Renal cortical epithelial cell (primary cell): ENCODE measurements around the gene LAMC1. TPM values are rescaled to one million over a fixed set of nuclear protein-coding genes. Genes with fewer than 3 reads are reported as not detected.
A peak's percentile ranks its signal among the peaks of the same experiment; 100 is the strongest.

Source experiments
- DNase-seq: peaks from one replicate; pipeline ENCODE4 v3.0.0-alpha.2; 2011; ENCODE audit warnings: low read depth
- total RNA-seq: library from RNA; depleted of rRNA; stranded (reverse); fragments of >200 nt; gene quantifications from 2 replicates; pipeline ENCODE4 v1.2.3, GENCODE V29; 2014

LAMC1 gene
- total RNA-seq, 1 donor from 2014 or later: 266 TPM

DNA sequence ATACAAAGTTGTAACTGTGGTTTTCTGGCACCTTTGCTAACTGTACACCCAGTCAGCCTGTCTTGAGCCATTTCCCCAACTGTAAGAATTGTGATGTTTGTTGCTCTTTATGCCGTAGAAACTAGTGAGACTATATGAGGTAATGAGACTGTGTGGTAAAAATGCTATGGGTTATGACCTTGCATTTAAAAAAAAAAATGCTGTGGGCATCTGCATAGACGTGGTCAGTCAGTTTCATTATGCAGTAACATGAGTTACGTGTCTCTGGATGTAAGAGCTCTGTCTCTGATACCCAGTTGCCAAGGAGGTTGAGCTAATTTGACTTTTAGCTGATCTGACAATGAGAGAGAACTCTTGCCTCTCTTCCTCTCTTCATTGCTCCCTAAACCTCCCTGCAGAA, 82.2 kb downstream of the LAMC1 start:
- no peak for DNase-seq

DNA sequence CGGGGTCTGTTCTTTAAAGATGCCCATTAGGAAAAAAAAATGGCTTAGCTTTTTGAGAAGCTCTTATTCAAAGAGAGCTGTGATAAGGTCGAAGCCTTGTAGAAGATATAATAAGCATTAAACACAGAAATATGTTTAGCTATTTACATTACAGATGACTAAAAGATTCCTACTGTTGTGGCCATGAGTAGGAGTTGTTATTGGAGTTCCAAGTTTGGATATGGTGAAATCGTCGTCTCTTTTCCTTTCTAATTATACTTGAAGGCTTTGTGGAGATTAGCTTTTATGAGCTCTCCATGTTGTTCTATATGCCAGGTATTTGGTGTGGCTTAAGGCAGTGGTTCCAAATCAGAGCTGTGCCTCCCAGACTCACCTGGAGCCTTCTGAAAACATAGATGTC, 82.9 kb downstream of the LAMC1 start:
- no peak for DNase-seq

DNA sequence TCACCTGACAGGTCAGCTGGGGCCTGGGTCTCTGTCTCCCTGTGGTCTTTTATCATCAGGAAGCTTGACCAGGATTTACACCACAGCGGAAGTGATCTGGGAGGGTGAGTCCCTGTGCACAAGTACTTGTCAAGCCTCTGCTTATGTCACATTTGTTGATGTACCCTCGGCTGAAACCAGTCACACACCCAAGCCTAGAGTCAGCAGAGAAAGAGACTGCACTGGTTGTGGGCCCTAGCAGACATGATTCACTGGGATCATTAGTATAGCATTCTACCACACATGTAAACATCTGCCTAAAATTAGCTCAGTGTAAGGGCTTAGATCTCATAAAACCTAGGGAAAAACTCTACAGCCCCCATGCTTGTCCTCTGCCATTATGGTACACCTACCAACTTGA, 83.5 kb downstream of the LAMC1 start:
- no peak for DNase-seq

DNA sequence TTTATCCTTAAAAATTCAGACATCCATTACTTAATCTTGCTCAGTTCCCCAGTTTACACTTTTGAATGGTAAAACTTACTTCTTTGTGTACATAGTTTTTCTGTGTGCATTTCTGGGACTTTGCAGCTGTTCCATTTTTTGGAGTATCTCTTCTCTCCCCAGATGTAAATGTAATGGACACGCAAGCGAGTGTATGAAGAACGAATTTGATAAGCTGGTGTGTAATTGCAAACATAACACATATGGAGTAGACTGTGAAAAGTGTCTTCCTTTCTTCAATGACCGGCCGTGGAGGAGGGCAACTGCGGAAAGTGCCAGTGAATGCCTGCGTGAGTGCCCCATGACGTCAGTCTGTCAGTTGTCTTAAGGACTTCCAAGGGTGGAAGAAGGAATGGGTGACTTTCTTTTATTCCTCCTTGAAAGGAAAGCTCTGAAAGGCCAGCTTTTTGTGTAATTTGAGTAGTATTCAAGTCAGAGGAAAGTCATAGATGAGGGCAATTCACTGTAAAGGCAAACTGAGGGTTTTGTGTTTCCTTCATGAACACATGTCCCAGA, 87.2 kb downstream of the LAMC1 start:
- no peak for DNase-seq

DNA sequence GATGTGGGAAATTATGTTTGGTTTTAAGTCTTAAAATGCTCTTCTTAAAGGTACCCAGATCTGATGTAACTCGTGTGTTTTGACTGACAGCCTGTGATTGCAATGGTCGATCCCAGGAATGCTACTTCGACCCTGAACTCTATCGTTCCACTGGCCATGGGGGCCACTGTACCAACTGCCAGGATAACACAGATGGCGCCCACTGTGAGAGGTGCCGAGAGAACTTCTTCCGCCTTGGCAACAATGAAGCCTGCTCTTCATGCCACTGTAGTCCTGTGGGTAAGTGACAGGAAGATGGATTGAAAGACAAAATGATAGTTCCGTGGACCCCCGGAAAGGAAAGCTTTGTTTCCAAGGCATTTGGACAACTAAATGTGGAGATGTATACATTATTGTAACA, 91.2 kb downstream of the LAMC1 start:
- no peak for DNase-seq

DNA sequence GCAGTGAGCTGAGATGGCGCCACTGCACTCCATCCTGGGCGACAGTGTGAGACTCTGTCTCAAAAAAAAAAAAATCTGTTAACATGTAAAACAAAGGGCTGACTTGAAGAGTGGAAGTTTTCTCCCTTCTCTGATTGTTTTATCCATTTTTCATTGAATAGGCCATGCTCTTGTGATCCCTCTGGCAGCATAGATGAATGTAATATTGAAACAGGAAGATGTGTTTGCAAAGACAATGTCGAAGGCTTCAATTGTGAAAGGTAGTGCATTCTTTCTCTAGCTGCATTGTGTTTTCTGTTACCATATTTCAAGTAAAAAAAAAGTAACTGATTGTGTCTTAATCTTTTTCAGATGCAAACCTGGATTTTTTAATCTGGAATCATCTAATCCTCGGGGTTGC, 93.2 kb downstream of the LAMC1 start:
- DNase-seq: no peak

DNA sequence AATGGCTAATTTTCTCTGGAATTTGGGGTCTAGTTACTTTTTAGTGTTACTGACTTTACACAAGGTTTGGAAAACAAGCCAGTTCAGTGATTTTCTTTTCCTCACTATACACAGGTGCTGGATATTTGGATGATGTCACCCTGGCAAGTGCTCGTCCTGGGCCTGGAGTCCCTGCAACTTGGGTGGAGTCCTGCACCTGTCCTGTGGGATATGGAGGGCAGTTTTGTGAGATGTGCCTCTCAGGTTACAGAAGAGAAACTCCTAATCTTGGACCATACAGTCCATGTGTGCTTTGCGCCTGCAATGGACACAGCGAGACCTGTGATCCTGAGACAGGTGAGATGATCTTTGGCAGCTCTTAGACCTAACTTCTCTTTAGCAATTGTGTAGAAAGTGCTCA, 98.4 kb downstream of the LAMC1 start:
- DNase-seq: no peak

DNA sequence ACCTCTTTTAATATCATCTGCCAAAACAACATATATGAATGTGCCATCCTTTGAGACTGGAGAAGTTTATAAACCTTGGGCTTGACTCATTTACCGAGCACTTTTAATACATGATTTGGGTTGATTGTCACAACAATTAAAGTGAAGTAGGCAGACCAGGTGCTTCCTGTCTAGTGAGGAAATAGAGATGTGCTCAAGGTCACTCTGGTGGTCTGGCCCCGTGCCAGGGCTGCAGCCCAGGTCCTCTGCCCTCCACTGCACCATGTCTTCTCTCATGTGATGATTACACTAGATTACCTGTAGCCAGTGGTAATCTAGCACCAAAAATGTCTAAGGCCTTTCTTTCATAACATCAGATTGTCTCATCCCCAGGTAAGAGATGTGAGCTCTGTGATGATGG, 101.0 kb downstream of the LAMC1 start:
- no peak for DNase-seq

DNA sequence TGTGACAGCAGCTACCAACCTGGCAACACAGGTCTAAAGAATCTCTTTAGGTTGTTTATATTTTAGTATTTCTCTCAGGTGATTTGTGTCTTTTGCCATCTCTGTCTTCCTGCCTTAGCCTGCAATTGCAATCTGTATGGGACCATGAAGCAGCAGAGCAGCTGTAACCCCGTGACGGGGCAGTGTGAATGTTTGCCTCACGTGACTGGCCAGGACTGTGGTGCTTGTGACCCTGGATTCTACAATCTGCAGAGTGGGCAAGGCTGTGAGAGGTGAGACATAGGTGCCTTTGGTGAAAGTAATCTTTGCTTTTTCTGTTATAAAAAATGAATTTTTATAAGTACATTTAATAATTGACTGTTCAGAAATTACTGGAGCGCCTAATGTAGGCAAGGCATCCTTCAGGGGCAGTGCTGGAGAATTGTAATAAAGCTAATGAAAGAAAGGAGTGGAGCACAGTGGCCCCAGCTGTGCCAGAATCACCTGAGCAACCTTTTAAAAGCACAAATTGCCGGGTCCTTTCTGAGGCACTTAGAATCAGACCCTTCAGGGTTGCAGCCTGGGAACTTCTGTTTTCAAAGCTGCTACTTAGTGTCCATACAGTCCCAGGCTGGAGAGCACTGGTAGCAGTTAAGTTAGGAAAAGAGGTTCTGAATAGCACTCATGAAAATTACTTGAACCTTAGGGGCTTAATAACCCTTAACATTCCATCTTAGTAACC, 102.2 kb downstream of the LAMC1 start:
- DNase-seq: no peak

DNA sequence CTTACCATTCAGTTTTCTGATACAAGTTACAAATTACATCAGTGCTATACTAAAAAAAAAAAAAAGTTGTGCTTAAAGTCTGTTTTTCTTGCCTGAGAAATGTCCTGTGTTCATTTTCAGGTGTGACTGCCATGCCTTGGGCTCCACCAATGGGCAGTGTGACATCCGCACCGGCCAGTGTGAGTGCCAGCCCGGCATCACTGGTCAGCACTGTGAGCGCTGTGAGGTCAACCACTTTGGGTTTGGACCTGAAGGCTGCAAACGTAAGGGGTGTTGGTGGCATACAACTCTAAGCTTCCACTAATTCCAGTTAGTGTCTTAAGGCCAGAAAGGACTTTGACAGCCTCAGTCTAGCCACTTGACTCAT, 102.8 kb downstream of the LAMC1 start:
- no peak for DNase-seq

DNA sequence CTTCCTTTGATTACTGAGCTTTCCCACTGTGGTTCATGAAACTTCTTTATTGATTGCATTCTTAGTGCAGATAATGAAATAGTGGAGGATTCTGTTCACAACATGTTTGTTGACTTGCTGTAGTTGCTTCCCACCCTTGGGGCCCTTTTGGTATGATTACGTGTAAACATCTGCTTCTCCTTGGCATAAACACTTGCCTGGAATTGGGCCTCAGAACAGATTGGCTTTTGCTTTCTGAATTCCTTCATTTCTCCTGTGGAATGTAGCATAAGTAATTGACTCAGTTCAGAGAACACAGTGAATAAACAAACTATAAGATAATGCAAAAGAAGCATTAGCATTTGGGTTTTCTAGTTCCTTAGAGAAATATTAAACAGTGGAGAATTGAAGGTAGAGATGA, 103.3 kb downstream of the LAMC1 start:
- DNase-seq: no peak

DNA sequence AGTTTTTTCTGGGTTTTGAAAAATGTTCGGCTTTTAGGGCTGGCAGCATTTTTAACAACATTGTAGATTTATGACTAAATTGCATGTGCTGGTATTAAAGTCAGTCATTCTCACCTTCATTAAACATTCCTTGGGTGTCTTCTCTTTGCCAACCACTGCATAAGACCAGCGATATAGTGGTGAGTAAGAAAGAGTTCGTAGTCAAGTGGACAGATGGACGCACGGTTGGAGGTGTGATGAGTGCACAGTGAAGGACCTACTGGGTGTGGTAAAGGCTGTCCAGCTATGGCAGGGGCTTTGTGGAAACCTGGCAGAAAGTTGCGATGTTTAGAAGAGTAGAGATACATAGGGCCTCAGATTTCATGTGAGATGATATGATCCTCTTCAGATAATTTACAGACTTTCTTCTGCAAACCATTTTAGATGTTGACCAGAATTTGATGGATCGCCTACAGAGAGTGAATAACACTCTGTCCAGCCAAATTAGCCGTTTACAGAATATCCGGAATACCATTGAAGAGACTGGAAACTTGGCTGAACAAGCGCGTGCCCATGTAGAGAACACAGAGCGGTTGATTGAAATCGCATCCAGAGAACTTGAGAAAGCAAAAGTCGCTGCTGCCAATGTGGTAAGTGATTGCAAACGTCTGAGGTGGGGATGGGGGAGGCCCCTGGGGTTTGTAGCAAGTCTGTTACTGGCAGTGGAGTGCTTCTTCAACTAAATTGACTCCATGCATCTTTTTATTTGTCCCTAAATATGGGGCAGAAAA, 106.9 kb downstream of the LAMC1 start:
- DNase-seq: no peak

DNA sequence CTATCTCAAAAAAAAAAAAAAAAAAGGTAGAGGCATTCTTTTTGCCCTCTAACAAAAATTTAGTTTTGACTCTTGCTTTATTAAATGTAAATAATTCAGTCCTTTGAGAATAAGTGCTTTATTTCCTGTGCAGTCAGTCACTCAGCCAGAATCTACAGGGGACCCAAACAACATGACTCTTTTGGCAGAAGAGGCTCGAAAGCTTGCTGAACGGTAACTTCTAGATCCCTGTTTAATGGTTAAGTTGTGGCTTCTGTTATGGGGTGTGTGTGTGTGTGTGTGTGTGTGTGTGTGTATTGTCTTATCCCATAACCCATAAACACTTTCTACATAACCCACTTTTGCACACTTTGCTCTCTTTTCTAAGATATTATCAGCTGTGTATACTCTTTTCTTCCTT, 107.9 kb downstream of the LAMC1 start:
- DNase-seq: no peak

DNA sequence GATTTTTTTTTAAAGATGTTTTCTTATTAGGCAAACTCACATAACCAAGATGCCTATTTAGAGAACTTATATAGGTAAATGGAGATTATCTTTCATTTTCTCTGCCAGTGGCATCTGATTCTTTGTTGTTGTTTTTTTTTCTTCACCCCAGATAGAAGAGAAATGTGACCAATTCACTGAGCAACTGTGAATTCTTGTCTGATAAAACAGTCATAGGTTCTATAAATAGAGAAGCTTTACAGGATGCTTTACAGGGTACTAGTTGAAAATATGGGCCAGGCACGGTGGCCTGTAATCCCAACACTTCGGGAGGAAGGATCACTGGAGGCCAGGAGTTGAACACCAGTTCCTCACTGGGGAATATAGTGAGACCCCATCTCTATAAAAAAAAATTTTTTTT, 112.1 kb downstream of the LAMC1 start:
- no peak for DNase-seq

DNA sequence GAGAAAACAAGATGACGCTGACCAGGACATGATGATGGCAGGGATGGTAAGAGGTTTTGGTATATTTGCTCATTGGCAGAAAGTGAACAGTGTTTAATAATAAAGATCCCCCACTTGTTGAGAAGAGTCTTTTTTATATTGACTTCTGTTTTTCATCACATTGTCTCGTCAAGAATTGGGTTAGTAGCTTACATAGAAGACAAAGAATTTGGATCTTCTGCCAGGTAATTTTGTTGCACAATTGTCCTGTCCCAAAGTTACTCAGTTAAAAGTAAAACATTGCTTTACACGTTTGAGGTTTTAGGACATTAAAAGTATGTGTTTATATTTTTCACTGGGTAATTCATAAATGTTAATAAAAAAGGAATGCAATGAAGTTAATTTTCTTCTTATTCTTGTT, 114.6 kb downstream of the LAMC1 start:
- no peak for DNase-seq

DNA sequence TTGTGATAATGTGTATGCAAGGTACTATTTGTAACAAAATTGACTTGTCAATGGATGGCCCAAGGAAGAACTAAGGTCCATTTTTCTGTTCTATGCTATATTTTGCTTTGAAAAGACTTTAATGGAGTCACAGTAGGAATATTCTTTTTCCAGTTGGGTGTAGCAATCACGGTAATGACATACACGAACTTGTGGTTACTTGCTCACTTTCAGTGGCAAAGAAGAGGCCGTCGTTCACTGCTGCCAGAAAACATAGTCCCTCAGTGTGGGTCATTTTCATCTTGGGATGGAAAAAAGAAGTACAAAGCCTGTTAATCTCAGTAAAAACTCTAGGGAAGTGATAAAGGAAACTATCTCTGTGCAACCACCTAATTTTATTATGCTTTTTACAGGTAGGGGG, 115.1 kb downstream of the LAMC1 start:
- no peak for DNase-seq

DNA sequence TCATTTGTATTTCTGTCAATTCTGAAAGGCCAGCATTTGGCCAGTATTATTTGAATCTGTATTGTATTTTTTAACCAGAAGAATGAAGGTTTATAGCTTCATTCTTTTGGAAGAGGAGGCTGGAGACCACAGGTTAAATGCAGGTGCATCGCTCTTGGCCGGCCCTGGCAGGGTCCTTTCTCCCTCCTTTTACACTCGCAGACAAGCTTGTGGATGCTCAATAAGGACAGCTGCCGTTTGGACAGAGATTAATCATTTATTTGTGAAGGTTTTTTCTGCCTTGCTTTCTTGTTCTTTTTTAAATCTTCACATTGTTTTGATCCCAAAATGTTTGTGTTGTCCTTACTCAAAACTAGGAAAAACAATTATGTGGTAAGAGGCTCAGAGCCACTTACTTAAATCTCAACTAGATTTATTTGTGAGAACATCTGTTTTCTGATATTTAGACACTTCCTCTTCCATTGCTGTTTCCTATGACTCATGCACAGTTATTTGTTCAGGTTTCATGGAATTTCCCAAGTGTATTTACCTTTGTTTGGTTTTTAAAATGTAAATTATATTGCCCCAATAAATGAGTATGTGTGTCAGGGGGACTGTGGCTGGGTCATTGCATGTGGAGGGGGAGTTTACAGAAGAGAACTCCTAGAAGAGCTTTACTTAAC, 116.2 kb downstream of the LAMC1 start:
- peak; percentile 95 for DNase-seq

DNA sequence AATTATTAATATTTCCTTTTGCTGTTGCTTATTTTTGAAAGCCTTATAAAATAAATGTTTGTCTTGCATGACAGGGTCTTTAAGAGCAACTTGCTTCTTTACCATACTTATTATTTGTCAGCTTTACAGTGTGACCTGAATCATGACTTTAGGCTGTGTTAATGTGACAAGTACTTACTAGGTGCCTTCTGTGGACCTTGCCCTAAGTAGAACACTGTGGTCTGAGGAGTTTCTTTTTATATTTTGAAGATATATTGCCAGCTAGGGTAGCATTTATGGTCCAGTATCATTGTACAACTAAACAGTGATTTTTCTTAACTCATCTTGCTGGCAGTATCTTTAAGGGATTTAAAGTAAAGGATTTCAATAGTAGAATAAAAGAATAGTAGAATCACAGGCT, 117.4 kb downstream of the LAMC1 start:
- DNase-seq: no peak

DNA sequence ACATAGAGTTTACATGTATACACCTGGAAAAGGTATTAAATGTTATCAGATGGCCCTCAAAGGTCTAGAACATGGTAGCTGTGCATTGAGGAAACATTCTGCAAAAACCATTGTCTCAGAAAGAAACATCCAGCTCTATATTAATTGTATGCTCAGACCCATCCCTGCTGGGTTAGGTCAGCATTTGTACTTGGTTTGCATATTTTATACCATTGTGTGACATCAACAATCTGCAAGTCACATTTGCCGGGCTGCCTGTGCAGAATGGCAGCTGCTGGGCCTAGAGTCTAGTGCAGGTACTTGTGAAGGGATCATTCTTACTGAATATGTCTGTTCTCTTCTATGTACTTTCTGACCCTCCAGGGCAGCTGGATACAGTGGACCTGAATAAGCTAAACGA, 119.0 kb downstream of the LAMC1 start:
- no peak for DNase-seq

DNA sequence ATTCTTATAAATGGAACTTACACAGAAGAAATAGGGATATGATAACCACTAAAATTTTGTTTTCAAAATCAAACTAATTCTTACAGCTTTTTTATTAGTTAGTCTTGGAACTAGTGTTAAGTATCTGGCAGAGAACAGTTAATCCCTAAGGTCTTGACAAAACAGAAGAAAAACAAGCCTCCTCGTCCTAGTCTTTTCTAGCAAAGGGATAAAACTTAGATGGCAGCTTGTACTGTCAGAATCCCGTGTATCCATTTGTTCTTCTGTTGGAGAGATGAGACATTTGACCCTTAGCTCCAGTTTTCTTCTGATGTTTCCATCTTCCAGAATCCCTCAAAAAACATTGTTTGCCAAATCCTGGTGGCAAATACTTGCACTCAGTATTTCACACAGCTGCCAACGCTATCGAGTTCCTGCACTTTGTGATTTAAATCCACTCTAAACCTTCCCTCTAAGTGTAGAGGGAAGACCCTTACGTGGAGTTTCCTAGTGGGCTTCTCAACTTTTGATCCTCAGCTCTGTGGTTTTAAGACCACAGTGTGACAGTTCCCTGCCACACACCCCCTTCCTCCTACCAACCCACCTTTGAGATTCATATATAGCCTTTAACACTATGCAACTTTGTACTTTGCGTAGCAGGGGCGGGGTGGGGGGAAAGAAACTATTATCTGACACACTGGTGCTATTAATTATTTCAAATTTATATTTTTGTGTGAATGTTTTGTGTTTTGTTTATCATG, 120.5 kb downstream of the LAMC1 start:
- no peak for DNase-seq

DNA sequence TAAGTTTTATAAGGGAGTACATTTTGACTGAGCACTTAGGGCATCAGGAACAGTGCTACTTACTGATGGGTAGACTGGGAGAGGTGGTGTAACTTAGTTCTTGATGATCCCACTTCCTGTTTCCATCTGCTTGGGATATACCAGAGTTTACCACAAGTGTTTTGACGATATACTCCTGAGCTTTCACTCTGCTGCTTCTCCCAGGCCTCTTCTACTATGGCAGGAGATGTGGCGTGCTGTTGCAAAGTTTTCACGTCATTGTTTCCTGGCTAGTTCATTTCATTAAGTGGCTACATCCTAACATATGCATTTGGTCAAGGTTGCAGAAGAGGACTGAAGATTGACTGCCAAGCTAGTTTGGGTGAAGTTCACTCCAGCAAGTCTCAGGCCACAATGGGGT, 121.5 kb downstream of the LAMC1 start:
- DNase-seq: no peak

DNA sequence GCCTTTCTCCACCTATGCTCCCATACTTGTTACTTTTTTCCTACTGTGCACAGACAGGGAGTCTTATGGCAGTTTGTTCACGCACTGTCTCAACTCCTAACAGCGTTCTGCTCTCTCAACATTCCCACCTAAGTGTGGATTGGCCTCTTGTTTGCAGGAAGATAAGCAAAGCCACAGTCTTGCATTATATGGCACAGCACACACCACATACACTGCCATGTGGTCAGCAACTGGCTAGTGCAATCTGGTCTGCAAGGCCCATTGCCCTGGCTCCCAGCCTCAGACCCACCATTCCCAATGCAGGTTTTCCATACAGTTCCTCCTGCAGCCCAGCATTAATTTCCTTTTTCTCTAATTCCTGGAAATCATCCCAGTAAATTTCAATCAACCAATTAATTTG, 124.5 kb downstream of the LAMC1 start:
- no peak for DNase-seq
